ENCODE data around the gene GLRA3. TPM values are rescaled to one million over a fixed set of nuclear protein-coding genes. Genes with fewer than 3 reads are reported as not detected.
A peak's percentile ranks its signal among the peaks of the same experiment; 100 is the strongest.

Gene GLRA3
- total RNA-seq, 2 experiments from 2014 or later: not detected

DNA sequence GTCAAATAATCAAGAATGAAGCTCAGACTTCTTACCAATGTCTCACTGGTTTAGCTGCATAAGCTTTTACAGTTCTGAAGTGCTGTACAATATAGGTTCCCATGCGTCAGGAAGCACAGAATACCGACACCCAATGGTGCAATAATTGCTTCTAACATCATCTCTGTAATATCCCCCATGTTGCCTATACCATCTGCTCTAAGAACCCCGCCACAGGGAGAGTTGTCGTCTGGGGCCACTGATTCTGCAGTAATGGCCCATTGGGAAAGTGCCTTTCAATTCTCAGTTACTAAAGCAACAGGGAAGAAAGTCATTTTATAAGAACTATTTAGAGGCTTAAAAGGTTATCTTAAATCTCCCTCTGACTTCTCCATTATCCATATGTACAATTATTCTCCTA, 94.9 kb downstream of the GLRA3 start:
- DNase-seq (no peak), ATAC-seq (no peak)
- Mint-ChIP-seq H3K27me3 (no peaks in the 10 kb centered on the region), H3K4me1 (ENCODE audit: low read depth) (no peaks in the 10 kb centered on the region), H3K36me3 (ENCODE audit: low read depth) (no peaks in the 10 kb centered on the region), H3K4me3 (no peak overlapping the region), H3K9me3 (no peaks in the 10 kb centered on the region), H3K27ac (no peak overlapping the region)
- intact Hi-C loops (cut with micrococcal nuclease): no loop called here
- CTCF ChIA-PET: no interaction called here
- TF ChIP-seq, protein P1, sequence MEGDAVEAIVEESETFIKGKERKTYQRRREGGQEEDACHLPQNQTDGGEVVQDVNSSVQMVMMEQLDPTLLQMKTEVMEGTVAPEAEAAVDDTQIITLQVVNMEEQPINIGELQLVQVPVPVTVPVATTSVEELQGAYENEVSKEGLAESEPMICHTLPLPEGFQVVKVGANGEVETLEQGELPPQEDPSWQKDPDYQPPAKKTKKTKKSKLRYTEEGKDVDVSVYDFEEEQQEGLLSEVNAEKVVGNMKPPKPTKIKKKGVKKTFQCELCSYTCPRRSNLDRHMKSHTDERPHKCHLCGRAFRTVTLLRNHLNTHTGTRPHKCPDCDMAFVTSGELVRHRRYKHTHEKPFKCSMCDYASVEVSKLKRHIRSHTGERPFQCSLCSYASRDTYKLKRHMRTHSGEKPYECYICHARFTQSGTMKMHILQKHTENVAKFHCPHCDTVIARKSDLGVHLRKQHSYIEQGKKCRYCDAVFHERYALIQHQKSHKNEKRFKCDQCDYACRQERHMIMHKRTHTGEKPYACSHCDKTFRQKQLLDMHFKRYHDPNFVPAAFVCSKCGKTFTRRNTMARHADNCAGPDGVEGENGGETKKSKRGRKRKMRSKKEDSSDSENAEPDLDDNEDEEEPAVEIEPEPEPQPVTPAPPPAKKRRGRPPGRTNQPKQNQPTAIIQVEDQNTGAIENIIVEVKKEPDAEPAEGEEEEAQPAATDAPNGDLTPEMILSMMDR (IDR thresholded peaks at IDR 0.05): no peak
- POLR2A ChIA-PET: no interaction called here

DNA sequence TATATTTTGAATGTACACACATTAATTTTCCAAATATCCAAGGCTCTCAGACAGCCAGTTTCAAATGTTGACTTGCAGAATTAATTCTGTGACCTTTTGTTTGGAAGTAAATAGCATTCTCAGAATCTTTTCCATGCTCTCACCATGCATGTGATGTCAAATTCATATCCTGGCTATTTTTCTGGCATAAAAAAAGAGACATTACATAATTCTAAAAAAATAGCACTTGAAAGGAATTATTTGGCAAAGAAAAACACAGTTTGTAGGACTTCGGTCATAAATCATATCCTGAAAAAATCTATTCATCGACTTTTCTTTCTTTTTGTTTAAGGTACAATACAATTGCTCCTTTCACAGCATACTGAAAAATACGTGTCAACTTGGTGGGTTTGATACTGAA, 111.2 kb downstream of the GLRA3 start:
- intact Hi-C loops (cut with micrococcal nuclease): loop anchor here (5.0 kb wide), 1 partner anchor 356 kb away; no protein-coding TSS in a partner anchor
- CTCF ChIA-PET: no interaction called here
- Mint-ChIP-seq H3K9me3 (no peaks in the 10 kb centered on the region), H3K4me3 (no peak overlapping the region), H3K36me3 (ENCODE audit: low read depth) (no peaks in the 10 kb centered on the region), H3K27ac (no peak overlapping the region), H3K27me3 (peaks cover 7% of the 10 kb centered on the region), H3K4me1 (ENCODE audit: low read depth) (no peaks in the 10 kb centered on the region)
- TF ChIP-seq, protein P1 (IDR thresholded peaks at IDR 0.05): no peak
- ATAC-seq: no peak
- POLR2A ChIA-PET: no interaction called here
- DNase-seq: no peak

DNA sequence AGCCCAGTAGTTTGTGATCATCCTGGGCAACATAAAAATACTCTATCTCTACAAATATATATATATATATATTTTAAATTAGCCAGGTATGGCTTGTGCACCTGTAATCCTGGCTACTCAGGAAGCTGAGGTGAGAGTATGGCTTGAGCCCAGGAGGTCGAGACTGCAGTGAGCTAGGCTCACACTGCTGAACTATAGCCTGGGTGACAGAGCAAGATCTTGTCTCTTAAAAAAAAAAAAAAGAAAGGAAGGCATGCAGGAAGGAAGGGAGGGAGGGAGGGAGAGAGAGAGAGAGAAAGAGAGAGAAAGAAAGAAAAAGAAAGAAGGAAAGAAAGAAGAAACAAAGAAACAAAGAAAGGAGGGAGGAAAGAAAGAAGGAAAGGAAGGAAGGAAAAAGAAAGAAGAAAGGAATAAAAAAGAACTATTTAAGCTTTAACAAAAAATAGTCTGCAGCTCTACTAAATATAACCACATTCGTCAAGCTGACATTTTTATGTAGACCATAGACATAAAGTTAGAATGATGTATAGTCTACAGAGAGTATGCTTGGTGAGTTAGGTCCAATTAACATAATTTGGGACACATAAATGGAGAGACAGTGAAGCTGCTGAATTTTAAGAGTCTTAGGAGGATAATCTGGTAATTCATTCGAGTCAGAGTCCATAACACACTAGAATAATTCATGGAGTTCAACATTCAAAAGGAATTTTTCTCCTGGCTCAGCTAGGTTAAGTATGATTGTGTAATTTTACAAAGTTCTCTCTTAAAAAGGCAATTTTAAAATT, 111.9 kb downstream of the GLRA3 start:
- TF ChIP-seq, protein P1 (IDR thresholded peaks at IDR 0.05): no peak
- intact Hi-C loops (cut with micrococcal nuclease): loop anchor here (5.0 kb wide), 1 partner anchor 355 kb away; no protein-coding TSS in a partner anchor
- ATAC-seq (no peak), DNase-seq (no peak)
- Mint-ChIP-seq H3K27ac (no peak overlapping the region), H3K27me3 (peaks cover 7% of the 10 kb centered on the region), H3K9me3 (no peaks in the 10 kb centered on the region), H3K4me3 (no peak overlapping the region), H3K4me1 (ENCODE audit: low read depth) (no peaks in the 10 kb centered on the region), H3K36me3 (ENCODE audit: low read depth) (no peaks in the 10 kb centered on the region)
- ChIA-PET CTCF (interaction anchor here (0.6 kb wide), 1 partner anchor 353 kb away, joined by 3 read pairs; no protein-coding TSS in a partner anchor), POLR2A (no interaction called here)

DNA sequence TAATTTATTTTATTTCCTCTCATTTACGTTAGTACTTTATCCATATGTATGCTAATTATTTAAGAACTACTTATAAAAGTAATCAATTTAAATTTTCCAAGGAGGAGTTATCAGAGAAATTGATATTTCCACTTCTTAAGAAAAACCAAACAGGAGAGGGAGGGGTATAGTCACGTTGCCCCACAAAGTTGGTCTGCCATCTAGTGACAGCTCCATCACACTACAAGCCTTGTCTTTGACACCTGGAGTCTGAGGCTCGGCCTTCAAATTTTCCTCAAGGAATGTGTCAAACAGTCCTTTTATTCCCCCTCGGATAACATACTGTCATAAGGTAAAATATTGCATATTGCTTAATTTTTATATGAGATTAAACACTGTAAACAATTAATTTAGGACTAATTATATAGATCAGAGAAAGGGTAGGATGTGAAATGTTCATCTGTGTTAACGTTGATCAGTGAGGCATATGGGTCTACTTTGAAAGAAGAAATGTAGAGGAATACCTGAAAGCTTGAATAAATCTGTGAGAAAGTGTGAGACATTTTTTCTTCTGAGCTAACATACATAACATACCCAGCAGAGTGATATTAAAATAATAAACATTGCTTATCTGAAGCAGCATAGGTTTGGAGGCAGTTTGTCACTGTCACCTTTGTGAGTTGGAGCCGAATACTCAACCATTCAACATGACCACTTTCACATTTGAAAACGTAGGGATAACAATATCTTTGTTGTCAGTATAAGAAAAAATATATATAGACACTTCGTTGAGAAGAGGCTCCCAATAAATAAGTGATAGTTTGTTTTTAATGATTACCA, 114.4 kb downstream of the GLRA3 start:
- no peaks in the 10 kb centered on the region for H3K4me1 Mint-ChIP-seq (ENCODE audit: low read depth)

More for the DNA sequence above, 114.4 kb downstream of the GLRA3 start:
- Mint-ChIP-seq H3K27me3 (peaks cover 7% of the 10 kb centered on the region), H3K27ac (no peak overlapping the region), H3K36me3 (ENCODE audit: low read depth) (no peaks in the 10 kb centered on the region), H3K9me3 (no peaks in the 10 kb centered on the region), H3K4me3 (no peak overlapping the region)
- ChIA-PET POLR2A (no interaction called here), CTCF (interaction anchor here (0.7 to 1.3 kb wide), 8 partner anchors 9 to 349 kb away, joined by 3 to 4 read pairs (median 3); no protein-coding TSS in a partner anchor)
- DNase-seq (peak; percentile 24), ATAC-seq (peak; percentile 67)
- intact Hi-C loops (cut with micrococcal nuclease): loop anchor here (5.0 kb wide), 1 partner anchor 352 kb away; no protein-coding TSS in a partner anchor
- TF ChIP-seq, protein P1 (IDR thresholded peaks at IDR 0.05): peak; percentile 74
